Neuronal stem cell (in vitro differentiated cells): ENCODE measurements around the gene HNRNPAB. TPM values are rescaled to one million over a fixed set of nuclear protein-coding genes. Genes with fewer than 3 reads are reported as not detected.

Experiments used
- DNase-seq: peaks from one replicate; pipeline ENCODE4 v3.0.0-alpha.2; 2013; ENCODE audit warnings: low spot score
- H2AFZ ChIP-seq: one replicate; pipeline ENCODE4 v1.6.1; 2013; ENCODE audit warnings: mild to moderate bottlenecking, low read length, inconsistent platforms
- H2AK5ac ChIP-seq: 2 replicates; pipeline ENCODE4 v1.6.1; 2013; ENCODE audit warnings: low read depth, mild to moderate bottlenecking, inconsistent platforms, low read length, moderate library complexity, mixed read lengths
- H2BK120ac ChIP-seq: 2 replicates; pipeline ENCODE4 v1.6.1; 2013; ENCODE audit warnings: low read depth, mild to moderate bottlenecking, inconsistent platforms, low read length, moderate library complexity, mixed read lengths
- H2BK12ac ChIP-seq: one replicate; pipeline ENCODE4 v1.6.1; 2013; ENCODE audit warnings: low read length, inconsistent platforms
- H2BK15ac ChIP-seq: 2 replicates; pipeline ENCODE4 v1.6.1; 2013; ENCODE audit warnings: mild to moderate bottlenecking, low read length, inconsistent platforms, mixed read lengths
- H2BK5ac ChIP-seq: one replicate; pipeline ENCODE4 v1.6.1; 2013; ENCODE audit warnings: inconsistent platforms, mild to moderate bottlenecking, low read length, moderate library complexity
- H3K14ac ChIP-seq: one replicate; pipeline ENCODE4 v1.6.1; 2013; ENCODE audit warnings: low read length, inconsistent platforms
- H3K18ac ChIP-seq: 2 replicates; pipeline ENCODE4 v1.6.1; 2013; ENCODE audit warnings: low read length, inconsistent platforms
- H3K23ac ChIP-seq: 2 replicates; pipeline ENCODE4 v1.6.1; 2013; ENCODE audit warnings: low read depth, mild to moderate bottlenecking, mixed read lengths, low read length, inconsistent platforms; ENCODE audit not compliant: poor library complexity
- H3K27ac ChIP-seq: replicated peaks from 3 replicates; pipeline ENCODE4 v1.5.1; 2013; ENCODE audit warnings: low read length, inconsistent platforms
- H3K27me3 ChIP-seq, 3 experiments: 2 replicates each; pipeline ENCODE4 v1.6.1; 2013; ENCODE audit warnings: low read length in 3 of 3, mild to moderate bottlenecking in 2 of 3, inconsistent platforms in 1 of 3, low read depth in 1 of 3, mixed read lengths in 1 of 3, moderate library complexity in 1 of 3; ENCODE audit not compliant: control insufficient read depth in 3 of 3, insufficient read depth in 3 of 3
- H3K36me3 ChIP-seq, 2 donors: replicated peaks in 1 of 2; 2 replicates each; pipeline ENCODE4 v1.6.1; 2013; ENCODE audit warnings: low read length in 2 of 2; ENCODE audit not compliant: control insufficient read depth in 2 of 2, insufficient read depth in 2 of 2
- H3K4ac ChIP-seq: 2 replicates; pipeline ENCODE4 v1.6.1; 2013; ENCODE audit warnings: inconsistent platforms, mild to moderate bottlenecking, low read length, moderate library complexity
- H3K4me1 ChIP-seq, 2 donors: 1 replicate in 1 of 2; 2 replicates in 1 of 2; pipeline ENCODE4 v1.6.1; 2013; ENCODE audit warnings: low read length in 2 of 2, low read depth in 1 of 2; ENCODE audit not compliant: control insufficient read depth in 2 of 2, insufficient read depth in 1 of 2
- H3K4me2 ChIP-seq: one replicate; pipeline ENCODE4 v1.6.1; 2013; ENCODE audit warnings: mild to moderate bottlenecking, low read length, inconsistent platforms; ENCODE audit not compliant: insufficient read depth, poor library complexity, severe bottlenecking
- H3K4me3 ChIP-seq, 2 donors: 2 replicates each; pipeline ENCODE4 v1.5.1; 2013; ENCODE audit warnings: low read length in 2 of 2, mild to moderate bottlenecking in 2 of 2, inconsistent platforms in 1 of 2, moderate library complexity in 1 of 2
- H3K79me1 ChIP-seq: one replicate; pipeline ENCODE4 v1.6.1; 2013; ENCODE audit warnings: low read depth, mild to moderate bottlenecking, inconsistent platforms, low read length, moderate library complexity
- H3K9ac ChIP-seq: one replicate; pipeline ENCODE4 v1.6.1; 2013; ENCODE audit warnings: mild to moderate bottlenecking, low read depth, low read length, inconsistent platforms; ENCODE audit not compliant: poor library complexity
- H3K9me3 ChIP-seq, 2 donors: replicated peaks in 1 of 2; 2 replicates each; pipeline versions ENCODE3 to v1.6.1; 2013; ENCODE audit warnings: low read length in 2 of 2, mild to moderate bottlenecking in 2 of 2, inconsistent platforms in 1 of 2, low read depth in 1 of 2, mixed read lengths in 1 of 2, moderate library complexity in 1 of 2; ENCODE audit not compliant: control insufficient read depth in 2 of 2, insufficient read depth in 1 of 2
- H4K8ac ChIP-seq: one replicate; pipeline ENCODE4 v1.6.1; 2013; ENCODE audit warnings: low read depth, mild to moderate bottlenecking, inconsistent platforms, low read length, moderate library complexity
- H4K91ac ChIP-seq: one replicate; pipeline ENCODE4 v1.6.1; 2013; ENCODE audit warnings: low read length, low read depth, mild to moderate bottlenecking, inconsistent platforms; ENCODE audit not compliant: poor library complexity
- WGBS, 2 donors: extraction: QIAGEN DNeasy Blood & Tissue Kit; methylation state at CpG; one replicate each; pipeline ENCODE4 v1.1.7; 2013; ENCODE audit warnings: missing lambda C conversion rate in 2 of 2, mixed read lengths in 1 of 2; ENCODE audit not compliant: insufficient read length in 2 of 2, insufficient replicate concordance in 1 of 2; ENCODE audit errors: extremely low coverage in 2 of 2; 5-methylcytosine and 5-hydroxymethylcytosine counted together
- polyA plus RNA-seq, 2 experiments: library from polyadenylated mRNA; stranded (reverse); fragments of 200-250 nt; gene quantifications; one replicate each; pipeline ENCODE4 v1.2.3, GENCODE V29; 2013

The HNRNPAB gene
- 252 TPM for polyA plus RNA-seq (2013, experiment 1 of 2)
- polyA plus RNA-seq (2013, experiment 2 of 2), result 248 TPM

DNA sequence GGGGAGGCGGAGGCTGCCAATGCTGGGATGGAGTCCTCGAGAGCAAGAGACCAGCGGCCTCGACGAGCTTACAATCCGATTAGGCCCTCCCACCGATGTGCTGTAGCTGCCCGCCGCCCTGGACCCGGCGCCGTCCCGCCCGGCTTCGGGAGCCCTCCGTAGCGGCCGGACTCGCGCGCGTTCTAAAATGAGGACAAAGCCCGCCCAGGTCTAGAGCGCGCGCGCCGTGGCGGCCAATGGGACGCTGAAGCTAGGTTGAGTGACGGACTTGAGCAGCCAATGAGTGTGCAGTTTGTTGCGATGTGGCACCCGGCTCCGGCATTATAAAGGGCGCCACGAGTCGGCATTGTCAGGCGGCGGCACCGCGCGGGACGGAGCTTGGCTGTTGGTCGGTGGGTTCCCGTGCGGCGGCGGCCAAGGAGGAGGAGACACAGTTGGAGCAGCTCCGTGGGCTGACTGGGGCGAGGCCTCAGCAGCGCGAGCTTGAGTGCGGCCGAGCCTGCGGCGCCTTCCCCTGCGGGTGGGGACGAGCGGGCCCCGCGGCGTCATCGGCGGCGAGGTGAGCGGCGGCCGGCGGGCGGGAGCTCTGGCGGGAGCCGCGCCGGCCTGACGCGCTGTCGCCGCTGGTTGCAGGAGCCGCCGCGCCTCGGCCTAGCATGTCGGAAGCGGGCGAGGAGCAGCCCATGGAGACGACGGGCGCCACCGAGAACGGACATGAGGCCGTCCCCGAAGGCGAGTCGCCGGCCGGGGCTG lies at the start of gene HNRNPAB:
HNRNPAB (plus strand) TSS at position 352 of the 753 bp plus-strand sequence; CDS start at position 657, 305 bp downstream.
- no peaks in the 10 kb centered on the region for H3K9me3 ChIP-seq
- no peak within 1 kb of the TSS for H2BK15ac ChIP-seq
- peak within 1 kb of the TSS; percentile 100 for H3K18ac ChIP-seq
- H3K27ac ChIP-seq, result peak within 1 kb of the TSS; percentile 87
- peak within 1 kb of the TSS; percentile 35 for H4K91ac ChIP-seq
- H3K79me1 ChIP-seq, result peaks cover 8% of the 10 kb centered on the region
- H2AK5ac ChIP-seq, result peak within 1 kb of the TSS; percentile 97
- peak within 1 kb of the TSS; percentile 85 to 99 for H3K4me3 ChIP-seq
- peaks cover 37 to 41% of the 10 kb centered on the region in 2 donors for H3K36me3 ChIP-seq
- H3K4ac ChIP-seq, result peak within 1 kb of the TSS; percentile 90
- peak within 1 kb of the TSS; percentile 100 for H3K23ac ChIP-seq
- H3K4me2 ChIP-seq, result peak within 1 kb of the TSS; percentile 79
- no peak within 1 kb of the TSS for H4K8ac ChIP-seq
- peak; percentile 98 for DNase-seq
- H3K9ac ChIP-seq, result peak within 1 kb of the TSS; percentile 100
- peaks cover 9 to 11% of the 10 kb centered on the region in 2 donors for H3K4me1 ChIP-seq
- peaks cover 0 to 2% (median 0%) of the 10 kb centered on the region in 3 experiments for H3K27me3 ChIP-seq
- H2AFZ ChIP-seq, result peak within 1 kb of the TSS; percentile 89
- H2BK120ac ChIP-seq, result no peak within 1 kb of the TSS
- peak within 1 kb of the TSS; percentile 94 for H3K14ac ChIP-seq
- no CpG with 5 or more reads among the region's 96 CpGs for WGBS, 2 donors
- H2BK12ac ChIP-seq, result no peak within 1 kb of the TSS
- peak within 1 kb of the TSS; percentile 62 for H2BK5ac ChIP-seq

DNA sequence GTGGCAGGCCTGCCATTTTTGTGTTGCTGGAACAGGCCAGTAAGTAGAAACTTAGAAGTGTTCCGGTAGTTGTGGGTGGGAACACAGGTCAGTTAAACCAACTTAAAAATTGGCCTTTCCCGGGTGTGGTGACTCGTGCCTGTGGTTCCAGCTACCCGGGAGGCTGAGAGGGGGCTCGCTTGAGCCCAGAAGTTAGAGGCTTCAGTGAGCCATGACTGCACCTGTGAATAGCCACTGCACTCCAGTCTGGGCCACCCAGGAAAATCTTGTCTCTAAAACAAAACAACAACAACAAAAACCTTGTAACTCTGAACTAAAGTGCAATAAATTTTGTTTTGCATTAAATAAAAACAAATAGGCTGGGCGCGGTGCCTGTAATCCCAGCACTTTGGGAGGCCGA lies 49.3 kb upstream of the HNRNPAB start:
- peaks cover 3% of the 10 kb centered on the region for H3K79me1 ChIP-seq
- no peak overlapping the region for H2AFZ ChIP-seq
- H3K23ac ChIP-seq, result no peak overlapping the region
- no peak for DNase-seq
- peaks cover 20 to 26% of the 10 kb centered on the region in 2 donors for H3K36me3 ChIP-seq
- H3K14ac ChIP-seq, result no peak overlapping the region
- H3K4me1 ChIP-seq, result peaks cover 0 to 3% of the 10 kb centered on the region in 2 donors
- H2AK5ac ChIP-seq, result no peak overlapping the region
- no peaks in the 10 kb centered on the region for H3K27me3 ChIP-seq
- H3K4ac ChIP-seq, result no peak overlapping the region
- WGBS, 2 donors, result no CpG with 5 or more reads among the region's 8 CpGs
- H2BK12ac ChIP-seq, result no peak overlapping the region
- H2BK120ac ChIP-seq, result peak overlapping the region; percentile 81
- H4K91ac ChIP-seq, result no peak overlapping the region
- H2BK5ac ChIP-seq, result no peak overlapping the region
- H4K8ac ChIP-seq, result no peak overlapping the region
- H3K9me3 ChIP-seq, result no peaks in the 10 kb centered on the region
- H3K18ac ChIP-seq, result no peak overlapping the region
- no peak overlapping the region for H2BK15ac ChIP-seq
- no peak overlapping the region for H3K9ac ChIP-seq
- no peak overlapping the region for H3K27ac ChIP-seq
- no peak overlapping the region for H3K4me2 ChIP-seq
- no peak overlapping the region for H3K4me3 ChIP-seq

DNA sequence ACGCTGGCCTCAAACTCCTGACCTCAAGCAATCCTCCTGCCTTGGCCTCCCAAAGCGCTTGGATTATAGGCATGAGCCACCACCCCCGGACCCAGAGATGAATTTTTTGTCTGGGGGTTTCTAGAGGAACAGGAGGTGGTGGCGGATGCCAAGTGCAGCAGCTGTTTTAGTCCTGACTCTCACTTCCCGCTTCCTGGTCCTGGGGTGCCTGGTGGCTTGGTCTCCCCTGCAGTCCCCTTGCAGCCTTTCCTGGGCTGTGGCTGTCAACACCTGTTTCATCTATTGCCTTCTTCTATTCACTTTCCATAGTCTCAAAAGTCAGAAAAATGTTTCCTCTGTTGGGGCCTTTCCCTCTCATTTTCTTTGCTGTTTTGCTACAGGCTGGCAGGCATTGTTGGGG lies 44.2 kb upstream of the HNRNPAB start:
- H3K36me3 ChIP-seq, result no peaks in the 10 kb centered on the region
- H3K4ac ChIP-seq, result no peak overlapping the region
- H2AK5ac ChIP-seq, result no peak overlapping the region
- no peak overlapping the region for H2AFZ ChIP-seq
- no peak overlapping the region for H2BK15ac ChIP-seq
- no peaks in the 10 kb centered on the region for H3K9me3 ChIP-seq
- H2BK120ac ChIP-seq, result no peak overlapping the region
- H3K18ac ChIP-seq, result no peak overlapping the region
- peaks cover 0 to 11% (median 0%) of the 10 kb centered on the region in 3 experiments for H3K27me3 ChIP-seq
- H3K4me1 ChIP-seq, result peaks cover 3 to 4% of the 10 kb centered on the region in 2 donors
- no peak overlapping the region for H3K9ac ChIP-seq
- no peak overlapping the region for H2BK12ac ChIP-seq
- no peak overlapping the region for H2BK5ac ChIP-seq
- H3K79me1 ChIP-seq, result no peaks in the 10 kb centered on the region
- H3K4me3 ChIP-seq, result no peak overlapping the region
- DNase-seq, result no peak
- no peak overlapping the region for H3K4me2 ChIP-seq
- H3K27ac ChIP-seq, result no peak overlapping the region
- H4K8ac ChIP-seq, result no peak overlapping the region
- no peak overlapping the region for H3K14ac ChIP-seq
- no peak overlapping the region for H3K23ac ChIP-seq
- no peak overlapping the region for H4K91ac ChIP-seq
- no CpG with 5 or more reads among the region's 5 CpGs for WGBS, 2 donors

DNA sequence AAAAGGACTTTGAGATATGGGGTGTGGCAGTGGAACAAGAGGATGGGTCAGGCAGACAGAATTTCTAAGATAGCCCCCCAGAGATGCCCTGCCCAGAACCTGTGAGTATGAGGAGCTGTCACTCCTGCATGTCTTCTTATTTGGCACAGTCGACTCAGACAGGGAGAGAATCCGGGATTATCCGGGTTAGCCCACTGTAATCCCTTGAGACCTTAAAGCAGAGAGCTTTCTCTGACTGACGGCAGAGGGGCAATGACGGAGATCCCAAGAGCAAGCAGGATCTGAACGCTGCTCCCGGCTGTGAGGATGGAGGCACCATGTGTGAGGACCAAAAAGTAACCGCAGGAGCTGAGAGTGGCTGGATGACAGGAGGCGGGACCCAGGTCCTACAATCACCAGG lies 41.9 kb upstream of the HNRNPAB start:
- H4K8ac ChIP-seq, result no peak overlapping the region
- no peaks in the 10 kb centered on the region for H3K79me1 ChIP-seq
- H3K9ac ChIP-seq, result no peak overlapping the region
- H2BK120ac ChIP-seq, result no peak overlapping the region
- no peak overlapping the region for H2BK5ac ChIP-seq
- no peak overlapping the region for H3K23ac ChIP-seq
- H2AK5ac ChIP-seq, result no peak overlapping the region
- no peak overlapping the region for H2BK15ac ChIP-seq
- DNase-seq, result no peak
- no peak overlapping the region for H3K14ac ChIP-seq
- H4K91ac ChIP-seq, result no peak overlapping the region
- peaks cover 0 to 15% (median 0%) of the 10 kb centered on the region in 3 experiments for H3K27me3 ChIP-seq
- no peak overlapping the region for H3K4ac ChIP-seq
- no peak overlapping the region for H3K18ac ChIP-seq
- H3K27ac ChIP-seq, result no peak overlapping the region
- no peaks in the 10 kb centered on the region for H3K36me3 ChIP-seq
- no peak overlapping the region for H2BK12ac ChIP-seq
- no peaks in the 10 kb centered on the region for H3K9me3 ChIP-seq
- peaks cover 3 to 4% of the 10 kb centered on the region in 2 donors for H3K4me1 ChIP-seq
- H3K4me3 ChIP-seq, result no peak overlapping the region
- H3K4me2 ChIP-seq, result no peak overlapping the region
- no peak overlapping the region for H2AFZ ChIP-seq
- WGBS, 2 donors, result no CpG with 5 or more reads among the region's 9 CpGs
